ENCODE measurements around the gene KRT13.

The KRT13 gene

DNA sequence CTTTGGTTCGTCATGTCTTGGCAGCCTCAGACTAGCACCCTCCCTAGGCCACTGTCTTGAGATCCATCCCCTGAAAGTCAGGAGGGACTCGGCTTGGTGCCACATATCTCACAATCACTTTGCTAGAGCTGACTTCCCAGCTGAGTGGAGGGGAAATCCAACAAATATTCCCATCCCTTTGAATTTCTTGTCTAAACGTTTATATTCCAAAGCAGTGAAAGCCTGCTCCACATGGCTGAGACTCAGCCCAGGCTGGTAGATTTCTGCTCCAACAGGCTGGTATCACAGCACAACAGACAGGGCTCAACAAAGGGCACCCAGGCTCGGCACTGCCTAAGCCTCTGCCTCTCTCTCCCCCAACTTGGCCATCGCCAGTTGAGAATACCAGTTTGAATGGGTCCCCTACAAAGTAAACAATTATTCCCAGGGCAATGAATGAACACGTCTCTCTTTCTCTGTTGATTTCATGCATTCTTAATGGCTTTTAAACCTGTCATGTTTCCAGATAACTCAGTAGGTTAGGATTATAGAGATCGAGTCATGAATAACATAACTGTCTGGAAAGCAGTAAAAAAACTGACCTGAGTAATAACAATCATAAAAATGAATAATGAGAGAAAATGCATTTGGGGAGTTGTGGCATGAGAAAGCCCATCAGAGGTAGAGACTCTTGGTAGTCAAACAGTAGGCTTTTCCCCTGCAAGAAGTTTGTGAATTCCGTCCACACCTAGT, 1.0 kb downstream of the KRT13 start:
- H3K36me3 ChIP-seq (ENCODE audit: control insufficient read depth in 2 of 2, insufficient read depth in 2 of 2, low read length in 2 of 2): no peaks in the 10 kb centered on the region
- H3K4me1 ChIP-seq (ENCODE audit: control insufficient read depth, insufficient read depth, low read length): no peaks in the 10 kb centered on the region
- H3K9me3 ChIP-seq (ENCODE audit: control insufficient read depth in 2 of 2, low read length in 2 of 2): no peaks in the 10 kb centered on the region
- no peak overlapping the region for H3K9ac ChIP-seq (ENCODE audit: low read length in 2 of 2)
- H3K4me3 ChIP-seq (ENCODE audit: low read length in 2 of 2): no peak overlapping the region
- H3K27me3 ChIP-seq (ENCODE audit: control insufficient read depth in 1 of 2, insufficient read depth in 2 of 2, low read length in 2 of 2): no peaks in the 10 kb centered on the region
- H3K27ac ChIP-seq (ENCODE audit: low read length): no peak overlapping the region

DNA sequence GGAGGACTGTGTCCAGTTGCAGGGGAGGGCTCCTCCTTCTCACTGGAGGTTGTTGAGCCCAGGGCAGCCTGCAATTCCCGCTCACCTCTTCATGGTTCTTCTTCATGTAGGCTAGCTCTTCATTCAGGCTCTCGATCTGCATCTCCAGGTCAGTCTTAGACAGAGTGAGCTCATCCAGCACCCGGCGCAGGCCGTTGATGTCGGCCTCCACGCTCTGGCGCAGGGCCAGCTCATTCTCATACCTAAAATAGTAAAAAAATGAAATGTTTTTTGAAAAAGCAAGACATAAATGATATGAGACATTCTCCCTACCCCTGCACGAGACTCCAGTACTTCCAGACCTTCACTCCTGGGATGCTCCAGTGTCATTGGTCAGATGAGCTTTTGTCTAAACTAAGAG, 2.2 kb downstream of the KRT13 start:
- no peaks in the 10 kb centered on the region for H3K27me3 ChIP-seq (ENCODE audit: control insufficient read depth in 1 of 2, insufficient read depth in 2 of 2, low read length in 2 of 2)
- no peak overlapping the region for H3K27ac ChIP-seq (ENCODE audit: low read length)
- no peaks in the 10 kb centered on the region for H3K4me1 ChIP-seq (ENCODE audit: control insufficient read depth, insufficient read depth, low read length)

DNA sequence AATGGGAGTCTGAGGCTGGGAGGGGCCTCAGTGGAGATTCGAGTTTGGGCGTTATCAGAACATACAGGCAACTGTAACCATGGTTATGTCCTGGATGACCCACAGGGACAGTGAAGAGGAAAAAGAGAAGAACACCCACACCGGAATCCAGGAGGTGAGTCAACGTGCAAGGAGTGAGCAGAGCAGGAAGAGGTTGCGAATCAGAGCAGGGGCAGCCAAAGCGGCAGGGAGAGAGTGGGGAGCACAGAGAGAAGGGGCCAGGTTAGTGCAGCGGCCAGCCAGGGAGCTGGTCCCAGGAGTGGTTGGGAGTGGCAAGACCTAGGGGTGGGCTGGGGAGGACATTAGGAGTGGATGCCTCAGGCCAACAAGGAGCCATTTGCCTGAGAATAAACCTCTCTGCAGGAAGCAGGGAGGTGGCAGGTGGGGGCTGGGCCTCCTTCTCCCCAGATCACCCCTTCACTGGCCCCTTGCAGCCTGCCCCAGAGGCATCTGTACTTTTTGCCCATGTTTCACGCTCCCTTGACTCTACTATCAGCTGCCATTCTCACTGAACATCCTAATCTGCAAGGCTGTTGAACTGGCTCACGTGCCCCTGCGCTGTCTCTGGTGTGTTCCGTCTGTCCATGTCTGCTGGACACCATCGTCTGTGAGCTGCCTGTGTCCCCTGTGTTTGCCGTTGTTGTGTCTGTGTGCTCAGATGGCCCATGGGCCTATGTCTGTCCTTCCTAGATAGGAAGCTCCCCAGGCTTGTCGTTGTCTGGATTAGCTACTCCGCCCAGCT, 5.1 kb downstream of the KRT13 start:
- Histone ChIP-seq H3K27ac (ENCODE audit: low read length) (no peak overlapping the region), H3K4me1 (ENCODE audit: control insufficient read depth, insufficient read depth, low read length) (no peaks in the 10 kb centered on the region), H3K9me3 (ENCODE audit: control insufficient read depth in 2 of 2, low read length in 2 of 2) (no peaks in the 10 kb centered on the region), H3K36me3 (ENCODE audit: control insufficient read depth in 2 of 2, insufficient read depth in 2 of 2, low read length in 2 of 2) (no peaks in the 10 kb centered on the region), H3K9ac (ENCODE audit: low read length in 2 of 2) (no peak overlapping the region), H3K4me3 (ENCODE audit: low read length in 2 of 2) (no peak overlapping the region), H3K27me3 (ENCODE audit: control insufficient read depth in 1 of 2, insufficient read depth in 2 of 2, low read length in 2 of 2) (no peaks in the 10 kb centered on the region)

More for the DNA sequence above, 2.2 kb downstream of the KRT13 start:
- no peaks in the 10 kb centered on the region for H3K36me3 ChIP-seq (ENCODE audit: control insufficient read depth in 2 of 2, insufficient read depth in 2 of 2, low read length in 2 of 2)
- H3K9ac ChIP-seq (ENCODE audit: low read length in 2 of 2): no peak overlapping the region
- H3K4me3 ChIP-seq (ENCODE audit: low read length in 2 of 2): no peak overlapping the region
- H3K9me3 ChIP-seq (ENCODE audit: control insufficient read depth in 2 of 2, low read length in 2 of 2): no peaks in the 10 kb centered on the region

DNA sequence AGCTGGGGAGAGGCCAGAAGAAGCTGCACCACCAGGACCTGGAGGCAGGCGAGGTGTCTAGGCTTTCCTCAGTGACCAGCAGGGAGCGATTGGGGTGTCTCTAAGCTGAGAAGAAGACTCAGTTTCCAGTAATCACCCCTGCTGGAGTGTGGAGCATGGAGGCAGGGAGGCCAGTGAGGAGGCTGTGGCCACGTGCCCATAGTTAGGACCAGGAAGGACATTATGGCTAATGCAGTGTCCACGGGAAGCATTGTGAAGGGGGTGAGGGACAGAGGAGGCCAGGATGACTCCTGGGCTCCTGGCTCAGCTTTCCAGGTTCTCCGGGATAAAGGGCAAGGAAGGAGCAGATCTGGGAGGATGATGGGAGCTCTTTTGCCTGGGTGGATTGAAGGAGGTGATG, 5.7 kb downstream of the KRT13 start:
- Histone ChIP-seq H3K27me3 (ENCODE audit: control insufficient read depth in 1 of 2, insufficient read depth in 2 of 2, low read length in 2 of 2) (no peaks in the 10 kb centered on the region), H3K9ac (ENCODE audit: low read length in 2 of 2) (no peak overlapping the region), H3K27ac (ENCODE audit: low read length) (no peak overlapping the region), H3K36me3 (ENCODE audit: control insufficient read depth in 2 of 2, insufficient read depth in 2 of 2, low read length in 2 of 2) (no peaks in the 10 kb centered on the region), H3K4me3 (ENCODE audit: low read length in 2 of 2) (no peak overlapping the region), H3K4me1 (ENCODE audit: control insufficient read depth, insufficient read depth, low read length) (no peaks in the 10 kb centered on the region), H3K9me3 (ENCODE audit: control insufficient read depth in 2 of 2, low read length in 2 of 2) (no peaks in the 10 kb centered on the region)

DNA sequence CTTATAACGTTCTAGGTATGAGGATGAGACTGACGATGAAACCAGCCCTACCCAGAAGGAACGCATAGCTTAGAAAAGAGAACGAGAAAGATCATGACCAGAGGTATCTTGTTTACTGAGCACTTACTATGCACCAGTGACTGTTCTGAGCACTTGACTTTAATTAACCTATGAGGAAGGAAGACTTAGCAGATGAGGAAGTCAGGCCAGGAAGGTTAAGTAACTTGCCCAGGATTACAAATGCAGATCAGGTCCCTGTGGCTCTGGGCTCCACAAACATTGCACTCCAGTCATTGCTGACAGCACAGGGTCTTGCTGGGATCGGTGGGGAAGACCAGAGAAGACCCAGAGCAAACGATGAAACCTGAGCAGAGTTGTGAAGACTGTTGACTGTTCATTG, 7.1 kb downstream of the KRT13 start:
- H3K4me3 ChIP-seq (ENCODE audit: low read length in 2 of 2): no peak overlapping the region
- H3K9me3 ChIP-seq (ENCODE audit: control insufficient read depth in 2 of 2, low read length in 2 of 2): no peaks in the 10 kb centered on the region
- no peaks in the 10 kb centered on the region for H3K36me3 ChIP-seq (ENCODE audit: control insufficient read depth in 2 of 2, insufficient read depth in 2 of 2, low read length in 2 of 2)
- H3K9ac ChIP-seq (ENCODE audit: low read length in 2 of 2): no peak overlapping the region
- no peaks in the 10 kb centered on the region for H3K27me3 ChIP-seq (ENCODE audit: control insufficient read depth in 1 of 2, insufficient read depth in 2 of 2, low read length in 2 of 2)
- no peak overlapping the region for H3K27ac ChIP-seq (ENCODE audit: low read length)
- H3K4me1 ChIP-seq (ENCODE audit: control insufficient read depth, insufficient read depth, low read length): no peaks in the 10 kb centered on the region

DNA sequence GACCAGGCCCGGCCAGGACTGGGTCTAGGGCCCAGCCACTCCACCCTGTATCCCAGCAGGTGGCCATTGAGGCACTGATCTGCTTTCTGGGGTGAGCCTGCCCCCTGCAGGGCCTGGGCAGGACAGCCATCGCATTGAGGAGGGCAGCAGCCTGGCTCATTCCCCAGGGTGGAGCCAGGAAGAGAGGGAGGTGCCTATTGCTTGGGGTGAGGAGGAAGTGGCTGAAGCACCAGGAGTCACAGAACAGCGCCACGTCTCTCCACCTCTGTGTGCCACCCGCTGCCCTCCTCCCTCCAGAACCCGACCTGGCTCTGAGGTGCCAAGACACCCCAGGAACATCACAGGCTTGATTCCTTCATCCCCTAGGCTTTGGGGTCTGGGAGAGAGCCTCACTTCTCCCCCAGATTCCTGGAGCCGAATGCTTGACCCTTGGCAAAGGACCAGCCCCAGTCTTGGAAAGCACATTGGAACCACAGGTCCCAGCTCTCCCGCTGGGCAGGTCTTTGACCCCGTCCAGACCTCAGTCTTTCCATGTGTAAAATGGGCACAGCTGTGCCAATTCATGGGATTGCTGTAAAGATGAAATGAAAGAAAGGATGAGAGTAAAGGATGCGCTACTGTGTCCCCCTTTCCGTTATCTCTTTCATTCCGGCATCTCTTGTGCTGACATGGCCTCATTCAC, 8.5 kb downstream of the KRT13 start:
- H3K4me1 ChIP-seq (ENCODE audit: control insufficient read depth, insufficient read depth, low read length): no peaks in the 10 kb centered on the region
- no peak overlapping the region for H3K27ac ChIP-seq (ENCODE audit: low read length)
- no peak overlapping the region for H3K9ac ChIP-seq (ENCODE audit: low read length in 2 of 2)
- no peaks in the 10 kb centered on the region for H3K27me3 ChIP-seq (ENCODE audit: control insufficient read depth in 1 of 2, insufficient read depth in 2 of 2, low read length in 2 of 2)
- no peaks in the 10 kb centered on the region for H3K9me3 ChIP-seq (ENCODE audit: control insufficient read depth in 2 of 2, low read length in 2 of 2)
- no peaks in the 10 kb centered on the region for H3K36me3 ChIP-seq (ENCODE audit: control insufficient read depth in 2 of 2, insufficient read depth in 2 of 2, low read length in 2 of 2)
- H3K4me3 ChIP-seq (ENCODE audit: low read length in 2 of 2): no peak overlapping the region

DNA sequence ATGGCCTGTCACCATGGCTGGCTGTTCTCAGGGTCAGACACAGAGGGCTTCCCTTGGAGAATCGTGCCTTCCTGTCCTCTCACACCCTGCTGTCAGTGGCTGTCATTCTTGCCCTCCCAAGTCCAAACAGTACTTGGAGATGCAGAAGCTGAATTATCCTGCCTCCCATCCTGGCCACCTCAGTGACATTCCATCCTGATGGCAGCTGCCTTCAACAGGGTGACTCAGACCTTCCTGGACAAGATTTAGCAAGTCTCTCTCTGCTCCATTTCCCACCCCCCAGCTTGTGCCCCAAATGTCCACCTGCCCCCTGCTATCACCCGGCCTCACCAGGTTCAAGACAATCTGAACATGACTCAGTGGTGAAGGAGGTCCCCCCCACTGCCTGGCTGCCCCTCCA, 10.9 kb downstream of the KRT13 start:
- Histone ChIP-seq H3K9me3 (ENCODE audit: control insufficient read depth in 2 of 2, low read length in 2 of 2) (no peaks in the 10 kb centered on the region), H3K9ac (ENCODE audit: low read length in 2 of 2) (no peak overlapping the region), H3K27ac (ENCODE audit: low read length) (no peak overlapping the region), H3K4me3 (ENCODE audit: low read length in 2 of 2) (no peak overlapping the region), H3K36me3 (ENCODE audit: control insufficient read depth in 2 of 2, insufficient read depth in 2 of 2, low read length in 2 of 2) (no peaks in the 10 kb centered on the region), H3K4me1 (ENCODE audit: control insufficient read depth, insufficient read depth, low read length) (no peaks in the 10 kb centered on the region), H3K27me3 (ENCODE audit: control insufficient read depth in 1 of 2, insufficient read depth in 2 of 2, low read length in 2 of 2) (no peaks in the 10 kb centered on the region)

DNA sequence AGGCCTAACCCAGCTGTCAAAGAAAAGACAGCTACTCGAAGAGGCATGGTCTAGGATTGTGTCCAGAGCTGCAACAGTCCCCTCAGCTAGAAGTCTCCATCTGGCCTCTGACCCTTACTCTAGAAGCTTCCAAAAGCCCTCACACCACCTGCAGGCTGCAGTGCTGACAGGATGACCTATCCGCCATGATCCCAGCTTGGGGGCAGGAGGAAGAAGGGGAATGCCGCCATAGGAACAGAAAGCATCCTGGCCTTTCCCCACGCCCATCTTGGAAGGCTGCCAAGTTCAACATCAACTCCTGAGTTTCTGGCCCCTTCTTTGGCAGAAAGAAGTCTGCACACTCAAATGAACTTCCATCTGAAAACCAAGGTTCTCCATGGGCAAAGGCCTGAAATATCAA, 12.6 kb downstream of the KRT13 start:
- H3K27ac ChIP-seq (ENCODE audit: low read length): no peak overlapping the region
- H3K9me3 ChIP-seq (ENCODE audit: control insufficient read depth in 2 of 2, low read length in 2 of 2): no peaks in the 10 kb centered on the region
- no peak overlapping the region for H3K4me3 ChIP-seq (ENCODE audit: low read length in 2 of 2)
- peaks cover 0 to 2% of the 10 kb centered on the region in 2 donors for H3K27me3 ChIP-seq (ENCODE audit: control insufficient read depth in 1 of 2, insufficient read depth in 2 of 2, low read length in 2 of 2)
- H3K36me3 ChIP-seq (ENCODE audit: control insufficient read depth in 2 of 2, insufficient read depth in 2 of 2, low read length in 2 of 2): no peaks in the 10 kb centered on the region
- H3K9ac ChIP-seq (ENCODE audit: low read length in 2 of 2): no peak overlapping the region
- H3K4me1 ChIP-seq (ENCODE audit: control insufficient read depth, insufficient read depth, low read length): no peaks in the 10 kb centered on the region

DNA sequence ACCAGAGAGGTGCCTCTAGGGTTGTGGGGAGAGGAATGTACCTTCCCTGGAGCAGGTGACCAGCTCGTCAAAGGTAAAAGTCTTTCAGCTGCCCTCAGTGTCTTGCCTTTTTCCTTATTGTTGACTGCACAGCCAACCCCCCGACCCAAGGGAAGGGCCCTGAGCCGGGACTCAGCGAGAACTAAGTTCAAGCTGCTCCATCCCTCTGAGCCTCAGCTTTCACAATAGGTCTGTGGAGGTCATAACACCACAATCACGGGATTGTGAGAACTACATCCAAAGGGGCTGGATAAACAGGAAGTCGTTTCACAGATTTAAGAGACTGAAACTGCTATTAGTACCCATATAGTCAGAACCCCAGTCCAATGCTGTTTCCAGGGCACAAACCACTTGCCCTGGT, 13.1 kb downstream of the KRT13 start:
- no peak overlapping the region for H3K9ac ChIP-seq (ENCODE audit: low read length in 2 of 2)
- no peak overlapping the region for H3K27ac ChIP-seq (ENCODE audit: low read length)
- no peaks in the 10 kb centered on the region for H3K36me3 ChIP-seq (ENCODE audit: control insufficient read depth in 2 of 2, insufficient read depth in 2 of 2, low read length in 2 of 2)
- peaks cover 0 to 2% of the 10 kb centered on the region in 2 donors for H3K27me3 ChIP-seq (ENCODE audit: control insufficient read depth in 1 of 2, insufficient read depth in 2 of 2, low read length in 2 of 2)
- H3K4me3 ChIP-seq (ENCODE audit: low read length in 2 of 2): no peak overlapping the region
- H3K9me3 ChIP-seq (ENCODE audit: control insufficient read depth in 2 of 2, low read length in 2 of 2): no peaks in the 10 kb centered on the region
- no peaks in the 10 kb centered on the region for H3K4me1 ChIP-seq (ENCODE audit: control insufficient read depth, insufficient read depth, low read length)

DNA sequence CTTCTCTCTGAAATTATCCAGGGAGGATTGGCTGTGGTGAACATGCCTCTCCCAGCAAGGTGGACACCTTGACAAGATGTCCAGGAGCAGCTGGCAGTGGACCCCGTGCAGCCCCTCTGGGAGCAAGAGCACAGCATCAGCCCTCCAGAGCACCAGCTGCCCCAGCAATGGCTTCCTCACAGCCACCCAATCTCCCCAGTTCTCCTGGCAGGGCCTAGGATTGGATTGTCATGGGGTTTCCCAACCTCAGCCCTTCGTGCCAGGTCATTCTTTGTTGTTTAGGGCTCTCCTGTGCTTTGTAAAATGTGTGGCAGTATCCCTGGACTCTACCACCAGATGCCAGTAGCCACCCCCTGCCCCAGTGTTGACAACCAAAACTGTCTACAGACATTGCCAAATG, 13.9 kb downstream of the KRT13 start:
- Histone ChIP-seq H3K36me3 (ENCODE audit: control insufficient read depth in 2 of 2, insufficient read depth in 2 of 2, low read length in 2 of 2) (no peaks in the 10 kb centered on the region), H3K27me3 (ENCODE audit: control insufficient read depth in 1 of 2, insufficient read depth in 2 of 2, low read length in 2 of 2) (peaks cover 0 to 2% of the 10 kb centered on the region in 2 donors), H3K27ac (ENCODE audit: low read length) (no peak overlapping the region), H3K9ac (ENCODE audit: low read length in 2 of 2) (no peak overlapping the region), H3K9me3 (ENCODE audit: control insufficient read depth in 2 of 2, low read length in 2 of 2) (no peaks in the 10 kb centered on the region), H3K4me3 (ENCODE audit: low read length in 2 of 2) (no peak overlapping the region), H3K4me1 (ENCODE audit: control insufficient read depth, insufficient read depth, low read length) (no peaks in the 10 kb centered on the region)
